ENCODE results near the gene CDYL.
"Not testable (repeated sequence)": the region's sequence is repeated elsewhere in the genome, so short reads cannot be mapped to it uniquely, and the experiment has no call there.

Gene CDYL

GRCh38 chr6:4848382-4849068, 72.3 kb downstream of the CDYL start:
- DNase-seq: no peak

DNA sequence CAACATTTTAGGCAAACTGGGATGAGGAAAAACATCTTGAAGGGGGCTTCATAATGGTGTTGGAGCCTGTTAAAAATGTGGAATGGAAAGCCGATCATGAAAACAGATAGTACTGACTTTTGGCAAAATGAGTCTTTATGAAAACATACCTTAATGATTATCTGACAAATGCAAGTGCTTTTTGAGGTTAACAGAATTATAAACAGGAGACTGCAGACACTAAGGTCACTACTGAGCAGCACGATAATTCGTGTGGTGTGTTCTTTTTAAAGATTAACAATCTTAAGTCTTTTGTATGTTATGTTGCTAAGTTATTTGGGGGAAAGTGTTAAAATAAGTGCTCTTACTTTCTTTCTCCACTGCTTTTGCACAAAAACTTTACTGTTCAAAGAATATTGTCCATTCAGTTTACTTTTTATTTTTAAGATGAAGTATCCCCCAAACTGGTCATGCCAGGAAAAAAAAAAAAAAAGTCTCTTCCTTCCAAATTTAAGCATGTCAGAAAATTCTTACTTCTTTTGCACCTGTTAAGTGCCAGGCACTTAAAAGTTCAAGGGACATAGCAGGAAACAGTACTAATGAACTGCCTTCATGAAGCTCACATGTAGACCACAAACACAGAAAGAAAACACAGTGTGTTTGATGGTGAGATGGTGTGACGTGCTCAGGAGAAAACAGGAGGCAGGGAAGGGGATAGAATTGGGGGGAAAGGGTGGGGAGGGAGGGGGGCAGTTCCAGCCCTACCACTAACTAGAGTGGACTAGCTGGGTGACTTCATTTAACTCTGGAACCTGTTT, 73.2 kb downstream of the CDYL start:
- no peak for DNase-seq

- no peak for DNase-seq
These were observed 74.8 kb downstream of the CDYL start for GRCh38 chr6:4851035-4851434.

GRCh38 chr6:4852186-4852585, 76.0 kb downstream of the CDYL start:
- not testable (repeated sequence) for DNase-seq

DNA sequence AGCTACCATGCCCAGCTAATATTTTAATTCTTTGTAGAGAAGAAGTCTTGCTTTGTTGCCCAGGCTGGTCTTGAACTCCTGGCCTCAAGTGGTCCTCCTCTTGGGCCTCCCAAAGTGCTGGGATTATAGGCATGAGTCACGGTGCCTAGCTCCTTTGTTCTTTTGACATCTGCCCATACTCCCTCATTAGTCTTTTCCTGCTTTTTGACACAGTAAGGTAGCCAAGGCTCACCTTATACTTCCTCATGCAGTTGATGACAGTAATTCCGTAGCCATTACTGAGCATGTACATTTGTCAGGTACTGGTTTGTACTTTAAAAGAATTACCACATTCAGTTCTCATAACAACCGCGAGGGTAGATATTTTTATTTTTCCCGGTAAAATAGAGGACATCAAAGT, 76.7 kb downstream of the CDYL start:
- no peak for DNase-seq

DNA sequence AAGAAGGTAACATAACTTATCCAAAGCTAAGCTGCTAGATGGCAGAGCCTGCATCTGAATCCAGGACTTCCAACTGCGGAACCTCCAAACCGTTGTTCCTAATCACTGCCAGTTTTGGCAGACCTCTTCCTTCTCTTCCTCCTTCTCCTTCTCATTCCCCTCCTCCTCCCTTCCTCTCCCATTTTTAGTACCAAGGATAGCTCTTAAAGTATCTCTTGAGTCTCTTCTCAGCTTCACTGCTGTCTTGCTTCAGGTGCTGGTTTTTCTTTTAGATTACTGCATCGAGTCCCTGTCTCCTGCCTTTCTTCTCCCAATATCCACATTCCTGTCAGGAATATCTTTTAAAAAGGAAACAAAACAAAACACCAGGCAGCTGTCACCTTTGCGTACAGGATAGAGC, 77.1 kb downstream of the CDYL start:
- DNase-seq: no peak

- peak; percentile 32 for DNase-seq
These were observed 77.7 kb downstream of the CDYL start for GRCh38 chr6:4853782-4854511.

DNA sequence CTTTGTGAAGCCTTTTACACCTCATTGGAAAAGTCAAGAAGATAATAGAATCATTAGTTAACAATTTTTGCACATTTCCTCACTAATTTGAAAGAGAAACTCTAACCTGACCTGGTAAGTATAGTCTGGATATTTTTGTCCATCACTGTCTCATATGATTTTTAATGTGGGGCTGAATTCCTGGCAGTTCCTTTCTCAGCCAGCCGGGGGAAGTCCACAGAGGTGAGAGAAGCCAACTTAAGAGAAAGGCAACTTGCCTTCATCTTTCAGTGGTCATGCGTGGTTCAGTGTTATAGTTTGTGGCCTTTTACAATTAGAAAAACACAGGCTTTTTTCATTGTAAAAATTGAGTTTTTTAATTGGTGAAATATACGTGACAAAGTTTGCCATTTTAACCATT, 80.6 kb downstream of the CDYL start:
- DNase-seq: no peak

DNA sequence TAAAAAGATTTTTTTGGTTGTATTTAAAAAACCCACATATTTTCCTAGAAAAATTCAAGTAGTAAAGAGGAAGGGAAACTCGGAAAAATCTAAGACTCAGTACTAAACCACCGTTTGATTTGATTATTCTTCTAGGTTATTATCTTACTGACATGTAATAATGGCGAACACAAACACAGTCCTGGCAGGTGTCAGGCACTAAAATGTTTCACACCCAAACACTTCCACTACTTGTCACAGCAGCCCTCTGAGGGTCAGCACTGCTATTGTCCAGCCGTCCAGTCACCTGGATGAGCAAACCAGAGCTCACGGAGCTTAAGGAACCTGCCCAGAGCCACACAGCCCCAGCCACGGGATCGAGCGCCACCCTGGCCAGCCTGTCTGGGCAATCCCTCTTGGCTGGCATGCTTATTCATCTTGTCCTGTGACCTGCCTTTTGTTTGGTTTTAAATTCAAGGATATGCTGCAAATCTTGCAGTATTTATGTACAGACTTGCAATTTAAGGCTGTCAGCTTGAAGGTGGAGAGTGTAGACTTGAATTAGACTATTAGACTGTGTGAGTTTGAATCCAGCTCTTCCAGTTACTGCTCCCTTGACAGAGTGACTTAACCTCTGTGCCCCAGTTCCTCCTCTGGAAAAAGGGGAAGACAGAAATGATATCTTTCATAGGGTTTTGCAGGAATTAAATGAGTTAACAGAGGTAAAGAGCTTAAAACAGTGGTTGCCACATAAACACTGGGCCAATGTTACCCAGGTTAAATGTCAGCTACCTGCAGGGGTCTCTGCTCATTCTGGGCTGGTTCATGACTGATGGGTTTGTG, 82.2 kb downstream of the CDYL start:
- no peak for DNase-seq

DNA sequence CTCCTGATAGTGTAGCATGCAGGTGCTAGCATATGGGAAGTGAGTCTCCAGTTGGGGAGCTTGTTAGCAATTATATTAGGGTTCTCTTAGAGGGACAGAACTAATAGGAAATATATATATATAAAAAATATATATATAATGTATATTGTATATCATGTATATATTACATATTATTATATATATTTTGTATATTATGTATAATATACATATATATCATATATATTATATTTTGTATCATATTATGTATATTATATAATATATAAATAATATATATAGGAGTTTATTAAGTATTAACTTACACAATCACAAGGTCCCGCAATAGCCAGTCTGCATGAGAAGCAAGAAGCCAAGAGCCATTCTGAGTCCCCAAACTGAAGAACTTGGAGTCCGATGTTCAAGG, 84.2 kb downstream of the CDYL start:
- no peak for DNase-seq

GRCh38 chr6:4861564-4861963, 85.4 kb downstream of the CDYL start:
- peak; percentile 13 for DNase-seq

- DNase-seq: no peak
These were observed 88.3 kb downstream of the CDYL start for GRCh38 chr6:4864519-4864918.

GRCh38 chr6:4865006-4865405, 88.8 kb downstream of the CDYL start:
- DNase-seq: not testable (repeated sequence)

DNA sequence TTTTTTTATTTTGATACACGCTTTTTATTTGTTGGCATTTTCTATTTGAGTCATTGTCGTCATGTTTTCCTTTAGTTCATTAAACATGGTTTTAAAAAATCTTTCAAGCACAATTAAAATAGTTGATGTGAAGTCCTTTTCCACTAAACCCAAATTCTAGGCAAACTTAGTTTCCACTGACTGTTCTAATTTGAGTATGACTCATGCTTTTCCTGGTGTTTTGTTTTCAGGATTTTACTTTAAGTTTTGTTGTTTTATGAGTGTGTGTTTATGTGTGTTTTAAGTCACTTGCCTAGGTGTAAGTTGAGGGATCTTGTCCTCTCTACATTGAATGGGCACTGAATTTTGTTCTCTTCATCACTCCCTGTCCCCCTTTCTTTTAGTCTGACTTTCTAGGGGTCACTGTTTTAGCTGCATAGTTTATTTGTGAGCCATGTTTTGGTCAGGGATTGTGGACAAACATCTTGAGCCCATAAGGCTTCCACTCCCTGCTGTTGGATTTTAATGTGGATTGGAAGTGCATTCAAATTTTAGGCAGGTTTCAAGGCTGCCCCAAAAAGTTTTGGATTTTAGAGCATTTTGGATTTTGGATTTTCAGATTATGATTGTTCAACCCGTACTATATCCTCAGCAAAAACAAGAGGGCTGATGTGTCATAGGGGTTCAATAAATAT, 94.8 kb downstream of the CDYL start:
- DNase-seq: no peak

DNA sequence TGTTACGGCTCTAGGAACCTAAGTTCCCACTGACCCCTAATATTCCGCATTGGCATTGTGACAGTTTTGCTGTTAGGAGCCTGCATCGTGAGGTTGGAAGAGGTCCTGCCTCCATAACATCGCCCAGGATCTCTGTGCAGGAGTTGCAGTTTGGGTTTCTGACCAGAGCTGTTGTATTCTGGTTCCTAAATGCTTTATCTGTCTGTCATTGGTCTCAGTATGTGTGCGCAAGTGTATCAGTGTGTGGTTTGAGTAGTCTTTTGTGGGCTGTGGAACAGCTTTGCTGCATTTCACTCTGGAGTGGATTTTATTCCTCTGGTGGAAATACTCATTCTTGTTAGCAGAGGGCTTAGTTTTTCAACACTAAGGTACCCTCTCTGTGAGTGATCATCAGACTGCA, 95.6 kb downstream of the CDYL start:
- DNase-seq: no peak

DNA sequence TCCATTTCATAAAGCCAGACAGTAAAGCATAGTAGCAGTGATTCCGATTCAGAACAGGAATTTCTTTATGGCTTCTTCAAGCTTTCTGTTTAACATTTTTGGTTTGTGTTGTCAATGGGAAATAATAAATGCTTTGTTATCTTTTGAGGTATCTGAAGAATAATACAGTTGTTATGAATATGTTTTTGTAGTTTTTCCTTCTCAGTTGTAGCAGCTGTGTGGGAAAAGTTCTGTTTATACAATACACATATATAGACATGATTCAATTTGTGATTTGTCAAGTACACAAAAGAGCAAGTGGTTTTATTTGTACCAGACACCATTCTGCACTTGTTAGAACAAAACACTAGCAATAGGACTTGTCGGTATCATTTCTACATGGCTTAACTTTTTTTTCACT, 96.6 kb downstream of the CDYL start:
- no peak for DNase-seq

DNA sequence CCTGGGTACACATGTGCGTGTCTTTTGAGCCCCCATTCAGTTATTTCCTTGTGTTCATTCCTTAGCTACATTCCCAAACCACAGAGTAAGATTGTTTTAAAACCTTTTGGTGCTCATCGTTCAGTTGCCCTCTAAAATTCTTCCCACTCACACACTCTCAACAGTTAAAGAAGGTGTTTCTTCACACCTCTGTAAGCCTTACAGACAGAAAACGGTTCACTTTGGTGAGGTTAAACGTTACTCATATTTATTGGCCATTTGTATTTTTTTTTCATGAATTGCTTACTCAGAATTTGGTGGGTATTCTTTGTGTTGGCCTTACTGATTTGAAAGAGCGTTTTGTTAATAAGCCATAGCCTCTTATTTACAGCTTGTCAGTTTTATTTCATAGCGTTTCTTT, 97.7 kb downstream of the CDYL start:
- DNase-seq: no peak

DNA sequence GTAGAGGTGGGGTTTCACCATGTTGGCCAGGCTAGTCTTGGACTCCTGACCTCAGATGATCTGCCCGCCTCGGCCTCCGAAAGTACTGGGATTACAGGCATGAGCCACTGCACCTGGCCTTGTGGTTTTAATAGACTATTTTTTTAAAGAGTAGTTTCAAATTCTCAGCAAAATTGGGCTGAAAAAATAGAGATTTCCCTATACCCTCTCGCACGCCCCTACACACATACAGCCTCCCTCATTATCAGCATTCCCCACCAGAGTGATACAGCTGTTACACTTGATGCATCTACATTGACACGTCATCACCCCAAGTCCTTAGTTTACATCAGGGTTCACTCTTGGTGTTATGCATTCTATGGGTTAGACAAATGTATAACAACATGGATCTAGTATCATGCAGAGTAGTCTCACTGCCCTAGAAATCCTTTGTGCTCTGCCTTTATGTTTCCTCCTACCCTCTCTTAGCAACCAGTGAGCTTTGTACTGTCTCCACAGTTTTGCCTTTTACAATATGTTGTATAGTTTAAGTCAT, 103.6 kb downstream of the CDYL start:
- DNase-seq: no peak

DNA sequence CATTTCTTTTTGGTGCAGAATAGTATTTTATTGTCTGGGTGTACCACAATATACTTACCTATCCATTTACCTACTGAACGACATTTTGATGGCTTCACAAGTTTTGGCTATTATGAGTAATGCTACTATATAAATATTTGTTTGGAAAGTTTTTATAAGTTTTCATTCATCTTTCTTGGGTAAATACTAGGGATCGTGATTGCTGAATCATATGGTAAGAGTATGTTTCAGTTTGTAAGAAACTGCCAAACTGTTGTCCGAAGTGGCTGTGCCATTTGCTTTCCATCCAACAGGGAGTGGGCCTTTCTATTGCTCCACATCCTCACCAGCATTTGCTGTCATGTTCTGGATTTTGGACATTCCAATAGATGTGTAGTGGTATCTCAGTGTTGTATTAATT, 104.2 kb downstream of the CDYL start:
- no peak for DNase-seq

DNA sequence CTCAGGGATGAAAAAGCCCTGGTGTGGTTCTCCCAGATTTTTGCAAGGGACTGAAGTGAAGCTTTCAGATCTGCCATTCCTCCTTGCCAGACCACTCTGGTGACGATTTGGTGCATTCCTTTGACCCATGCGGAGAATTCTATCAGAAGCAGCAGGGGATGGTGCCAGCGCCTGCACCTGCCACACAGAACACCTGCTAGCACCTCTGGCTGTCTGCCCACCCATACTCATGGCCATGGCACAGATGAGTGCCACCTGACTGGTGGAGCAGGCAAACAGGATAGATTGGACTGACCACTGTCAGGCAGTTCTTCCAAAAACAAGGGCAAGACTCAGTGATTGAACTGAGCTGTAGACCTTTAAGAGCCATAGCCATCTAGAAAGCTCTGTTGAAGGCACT, 107.1 kb downstream of the CDYL start:
- DNase-seq: peak; percentile 28

- no peak for DNase-seq
These were observed 108.6 kb downstream of the CDYL start for GRCh38 chr6:4884646-4885340.

All from NCI-H510A treated with DMSO at 0.1 percent for 48 hours (cell line).